HG03097 (cell line): ENCODE results near the gene FLG.
"Not testable (repeated sequence)": the region's sequence is repeated elsewhere in the genome, so short reads cannot be mapped to it uniquely, and the experiment has no call there.

Source experiments
- ATAC-seq: cut with Tn5 transposase; IDR thresholded peaks from one replicate; pipeline ENCODE4 v1.9.1; 2021; ENCODE audit not compliant: unreplicated experiment, low FRiP score

The FLG gene

GRCh38 chr1:152303139-152303872, 21.7 kb downstream of the FLG start:
- not testable (repeated sequence) for ATAC-seq

GRCh38 chr1:152256394-152256793, 68.6 kb downstream of the FLG start:
- ATAC-seq = not testable (repeated sequence)
